Measurements from ENCODE around the gene RAET1E. TPM values are rescaled to one million over a fixed set of nuclear protein-coding genes. Genes with fewer than 3 reads are reported as not detected.

The RAET1E gene
- total and polyA plus RNA-seq, 2 donors (not counting 1 experiment from before 2014, with no cell fraction given), result not detected

GRCh38 chr6:149942461-149942829 is 44.5 kb upstream of the RAET1E start:
- Histone ChIP-seq H3K79me2 (ENCODE audit: control insufficient read depth, insufficient read depth, low read length) (no peaks in the 10 kb centered on the region), H3K27me3 (replicated peaks in 1 of 4; ENCODE audit: control extremely low read depth in 1 of 4, control insufficient read depth in 3 of 4, insufficient read depth in 4 of 4, low read length in 3 of 4) (peaks cover 2 to 56% (median 35%) of the 10 kb centered on the region in 4 experiments), H3K4me1 (ENCODE audit: control insufficient read depth in 2 of 2, insufficient read depth in 2 of 2, low read length in 2 of 2) (peaks cover 43 to 44% of the 10 kb centered on the region in 2 donors), H3K4me2 (replicated peaks; ENCODE audit: low read depth, low read length, poor library complexity, severe bottlenecking) (peak overlapping the region; percentile 98), H3K36me3 (replicated peaks in 1 of 2; ENCODE audit: control extremely low read depth in 1 of 2, control insufficient read depth in 1 of 2, extremely low read depth in 1 of 2, insufficient read depth in 2 of 2, low read length in 1 of 2) (no peaks in the 10 kb centered on the region), H3K4me3 (ENCODE audit: control extremely low read depth in 1 of 5, extremely low read depth in 1 of 5, insufficient read depth in 1 of 5, low read depth in 2 of 5, low read length in 4 of 5) (peak overlapping the region in 4 of 5 experiments; percentile 38 to 72 (median 52)), H3K27ac (ENCODE audit: low read length in 2 of 2) (no peak overlapping the region), H3K9me3 (ENCODE audit: control extremely low read depth in 1 of 3, control insufficient read depth in 2 of 3, insufficient read depth in 1 of 3, low read length in 2 of 3) (peaks cover 0 to 33% (median 0%) of the 10 kb centered on the region in 3 donors), H4K20me1 (ENCODE audit: control insufficient read depth, insufficient read depth, low read length, poor library complexity, severe bottlenecking) (no peaks in the 10 kb centered on the region), H2AFZ (ENCODE audit: insufficient read depth, low read depth, low read length, poor library complexity, severe bottlenecking) (peak overlapping the region; percentile 72), H3K9ac (ENCODE audit: low read length) (peak overlapping the region; percentile 74)
- Mint-ChIP-seq H3K4me1 (peaks cover 41% of the 10 kb centered on the region), H3K27me3 (peaks cover 50% of the 10 kb centered on the region), H3K27ac (peak overlapping the region; percentile 69), H3K9me3 (ENCODE audit: insufficient read depth) (no peaks in the 10 kb centered on the region), H3K4me3 (peak overlapping the region; percentile 95)
- TF ChIP-seq EZH2 (IDR thresholded peaks at IDR 0.05; ENCODE audit: borderline replicate concordance, insufficient read depth, low read depth, low read length, poor library complexity, severe bottlenecking) (no peak), CTCF (IDR thresholded peaks at IDR 0.05) (no peak)
- POLR2A ChIA-PET, result no interaction called here
- WGBS (ENCODE audit: insufficient coverage), result 16% methylated on average over 10 of the region's 13 CpGs
- ATAC-seq (ENCODE audit: low read depth) (no peak), DNase-seq (no peak)
- CTCF ChIA-PET, result no interaction called here
- intact Hi-C loops (cut with micrococcal nuclease), result no loop called here

- no peak for TF ChIP-seq EZH2 (IDR thresholded peaks at IDR 0.05; ENCODE audit: borderline replicate concordance, insufficient read depth, low read depth, low read length, poor library complexity, severe bottlenecking)
- TF ChIP-seq CTCF (IDR thresholded peaks at IDR 0.05), result no peak
- intact Hi-C loops (cut with micrococcal nuclease), result no loop called here
- no peak within 1 kb of the TSS for H3K27ac ChIP-seq (ENCODE audit: low read length in 2 of 2)
Measured at GRCh38 chr6:149941583-149942460, 43.9 kb upstream of the RAET1E start, which contains the start of gene ULBP2. Gene ULBP2 (plus strand): TSS chr6:149942014. CDS start chr6:149942073, 59 bp downstream.

More at GRCh38 chr6:149941583-149942460, 43.9 kb upstream of the RAET1E start, which contains the start of gene ULBP2:
- peaks cover 43% of the 10 kb centered on the region for H3K4me1 Mint-ChIP-seq
- H3K4me2 ChIP-seq (replicated peaks; ENCODE audit: low read depth, low read length, poor library complexity, severe bottlenecking), result peak within 1 kb of the TSS; percentile 98
- ATAC-seq (ENCODE audit: low read depth) (peak; percentile 72), DNase-seq (peak; percentile 90)
- peak within 1 kb of the TSS; percentile 85 for H3K27ac Mint-ChIP-seq
- H3K9me3 Mint-ChIP-seq (ENCODE audit: insufficient read depth), result no peaks in the 10 kb centered on the region
- CTCF ChIA-PET, result interaction anchor here (1.9 kb wide), 1 partner anchor 75 kb away, joined by 6 read pairs; no protein-coding TSS in a partner anchor
- H3K36me3 ChIP-seq (replicated peaks in 1 of 2; ENCODE audit: control extremely low read depth in 1 of 2, control insufficient read depth in 1 of 2, extremely low read depth in 1 of 2, insufficient read depth in 2 of 2, low read length in 1 of 2), result no peaks in the 10 kb centered on the region
- H3K79me2 ChIP-seq (ENCODE audit: control insufficient read depth, insufficient read depth, low read length), result no peaks in the 10 kb centered on the region
- peak within 1 kb of the TSS; percentile 95 for H3K4me3 Mint-ChIP-seq
- POLR2A ChIA-PET, result no interaction called here
- peaks cover 43 to 46% of the 10 kb centered on the region in 2 donors for H3K4me1 ChIP-seq (ENCODE audit: control insufficient read depth in 2 of 2, insufficient read depth in 2 of 2, low read length in 2 of 2)
- peak within 1 kb of the TSS; percentile 72 for H2AFZ ChIP-seq (ENCODE audit: insufficient read depth, low read depth, low read length, poor library complexity, severe bottlenecking)
- 2% methylated on average over 47 of the region's 62 CpGs for WGBS (ENCODE audit: insufficient coverage)
- peak within 1 kb of the TSS in 4 of 5 experiments; percentile 38 to 72 (median 52) for H3K4me3 ChIP-seq (ENCODE audit: control extremely low read depth in 1 of 5, extremely low read depth in 1 of 5, insufficient read depth in 1 of 5, low read depth in 2 of 5, low read length in 4 of 5)
- H3K27me3 ChIP-seq (replicated peaks in 1 of 4; ENCODE audit: control extremely low read depth in 1 of 4, control insufficient read depth in 3 of 4, insufficient read depth in 4 of 4, low read length in 3 of 4), result peaks cover 2 to 60% (median 40%) of the 10 kb centered on the region in 4 experiments
- H4K20me1 ChIP-seq (ENCODE audit: control insufficient read depth, insufficient read depth, low read length, poor library complexity, severe bottlenecking), result no peaks in the 10 kb centered on the region
- peaks cover 56% of the 10 kb centered on the region for H3K27me3 Mint-ChIP-seq
- peaks cover 0 to 33% (median 0%) of the 10 kb centered on the region in 3 donors for H3K9me3 ChIP-seq (ENCODE audit: control extremely low read depth in 1 of 3, control insufficient read depth in 2 of 3, insufficient read depth in 1 of 3, low read length in 2 of 3)
- H3K9ac ChIP-seq (ENCODE audit: low read length), result peak within 1 kb of the TSS; percentile 74

Data from B cell (primary cell).